ENCODE data around the gene CFB.
A peak's percentile ranks its signal among the peaks of the same experiment; 100 is the strongest.

The CFB gene

DNA sequence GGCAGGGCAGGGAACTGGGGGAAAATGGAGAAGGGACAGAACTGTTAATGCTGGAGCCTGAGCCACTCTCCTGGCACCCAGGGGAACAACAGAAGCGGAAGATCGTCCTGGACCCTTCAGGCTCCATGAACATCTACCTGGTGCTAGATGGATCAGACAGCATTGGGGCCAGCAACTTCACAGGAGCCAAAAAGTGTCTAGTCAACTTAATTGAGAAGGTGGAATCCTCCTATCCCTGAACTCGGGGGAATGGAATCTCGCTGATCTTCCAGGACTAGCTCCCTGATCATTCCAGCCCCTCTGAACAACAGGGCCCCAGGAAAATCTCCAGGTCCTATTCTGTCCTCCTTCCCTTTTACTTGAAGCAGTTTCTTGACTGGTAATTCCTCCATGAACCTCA is 2.0 kb downstream of the CFB start:
- Histone ChIP-seq H3K36me3 (peaks cover 8 to 25% (median 13%) of the 10 kb centered on the region in 3 donors), H3K27me3 (no peaks in the 10 kb centered on the region), H3K4me1 (peaks cover 0 to 27% (median 21%) of the 10 kb centered on the region in 4 donors), H3K9me3 (no peaks in the 10 kb centered on the region), H3K27ac (no peak overlapping the region), H3K4me3 (no peak overlapping the region)
- TF ChIP-seq, protein P1, sequence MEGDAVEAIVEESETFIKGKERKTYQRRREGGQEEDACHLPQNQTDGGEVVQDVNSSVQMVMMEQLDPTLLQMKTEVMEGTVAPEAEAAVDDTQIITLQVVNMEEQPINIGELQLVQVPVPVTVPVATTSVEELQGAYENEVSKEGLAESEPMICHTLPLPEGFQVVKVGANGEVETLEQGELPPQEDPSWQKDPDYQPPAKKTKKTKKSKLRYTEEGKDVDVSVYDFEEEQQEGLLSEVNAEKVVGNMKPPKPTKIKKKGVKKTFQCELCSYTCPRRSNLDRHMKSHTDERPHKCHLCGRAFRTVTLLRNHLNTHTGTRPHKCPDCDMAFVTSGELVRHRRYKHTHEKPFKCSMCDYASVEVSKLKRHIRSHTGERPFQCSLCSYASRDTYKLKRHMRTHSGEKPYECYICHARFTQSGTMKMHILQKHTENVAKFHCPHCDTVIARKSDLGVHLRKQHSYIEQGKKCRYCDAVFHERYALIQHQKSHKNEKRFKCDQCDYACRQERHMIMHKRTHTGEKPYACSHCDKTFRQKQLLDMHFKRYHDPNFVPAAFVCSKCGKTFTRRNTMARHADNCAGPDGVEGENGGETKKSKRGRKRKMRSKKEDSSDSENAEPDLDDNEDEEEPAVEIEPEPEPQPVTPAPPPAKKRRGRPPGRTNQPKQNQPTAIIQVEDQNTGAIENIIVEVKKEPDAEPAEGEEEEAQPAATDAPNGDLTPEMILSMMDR (IDR thresholded peaks at IDR 0.05), result no peak
- intact Hi-C loops (cut with DNase I; ENCODE audit: low total_unique reads), result no loop called here
- no peak for DNase-seq

DNA sequence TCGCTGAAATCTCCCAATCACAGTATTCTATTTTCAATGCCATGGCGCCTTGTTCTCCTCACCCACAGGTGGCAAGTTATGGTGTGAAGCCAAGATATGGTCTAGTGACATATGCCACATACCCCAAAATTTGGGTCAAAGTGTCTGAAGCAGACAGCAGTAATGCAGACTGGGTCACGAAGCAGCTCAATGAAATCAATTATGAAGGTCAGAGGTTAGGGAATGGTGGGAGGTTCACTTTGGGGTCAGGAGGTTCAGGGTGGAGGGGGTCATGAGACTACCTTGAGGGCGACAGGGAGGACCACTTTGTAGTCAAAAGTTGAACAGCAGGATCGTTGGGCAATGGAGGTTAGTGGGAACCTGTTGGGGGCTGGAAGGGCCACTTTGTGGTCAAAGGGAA is 2.4 kb downstream of the CFB start:
- no peak for DNase-seq
- H3K9me3 ChIP-seq, result no peaks in the 10 kb centered on the region
- H3K4me3 ChIP-seq, result no peak overlapping the region
- no peaks in the 10 kb centered on the region for H3K27me3 ChIP-seq
- H3K4me1 ChIP-seq, result peaks cover 0 to 27% (median 21%) of the 10 kb centered on the region in 4 donors
- H3K36me3 ChIP-seq, result peaks cover 12 to 29% (median 17%) of the 10 kb centered on the region in 3 donors
- TF ChIP-seq, protein P1 (IDR thresholded peaks at IDR 0.05), result no peak
- intact Hi-C loops (cut with DNase I; ENCODE audit: low total_unique reads), result no loop called here
- H3K27ac ChIP-seq, result no peak overlapping the region

DNA sequence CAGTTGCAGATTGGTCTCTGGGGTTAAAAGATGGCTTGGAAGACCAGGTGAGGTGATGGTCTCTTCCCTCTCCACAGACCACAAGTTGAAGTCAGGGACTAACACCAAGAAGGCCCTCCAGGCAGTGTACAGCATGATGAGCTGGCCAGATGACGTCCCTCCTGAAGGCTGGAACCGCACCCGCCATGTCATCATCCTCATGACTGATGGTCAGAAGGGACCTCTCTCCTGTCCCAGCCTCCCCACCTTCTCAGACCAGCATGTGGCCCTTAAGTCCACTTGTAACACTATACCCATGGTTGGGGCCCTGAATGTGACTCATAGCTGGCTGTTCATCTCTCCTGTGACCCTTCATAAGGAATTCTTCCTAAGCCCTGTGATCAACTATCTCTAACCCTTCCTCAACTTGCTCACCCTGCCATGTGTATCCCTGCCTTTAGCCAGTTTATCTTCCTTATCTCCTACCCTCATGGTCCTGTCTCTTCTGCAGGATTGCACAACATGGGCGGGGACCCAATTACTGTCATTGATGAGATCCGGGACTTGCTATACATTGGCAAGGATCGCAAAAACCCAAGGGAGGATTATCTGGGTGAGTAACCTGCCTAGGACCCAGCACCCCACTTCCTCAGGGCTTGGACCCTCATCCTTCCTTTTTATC is 3.0 kb downstream of the CFB start:
- TF ChIP-seq, protein P1 (IDR thresholded peaks at IDR 0.05), result no peak
- Histone ChIP-seq H3K4me3 (no peak overlapping the region), H3K27ac (no peak overlapping the region), H3K4me1 (peaks cover 0 to 27% (median 21%) of the 10 kb centered on the region in 4 donors), H3K27me3 (no peaks in the 10 kb centered on the region), H3K36me3 (peaks cover 18 to 35% (median 23%) of the 10 kb centered on the region in 3 donors), H3K9me3 (no peaks in the 10 kb centered on the region)
- DNase-seq, result no peak
- intact Hi-C loops (cut with DNase I; ENCODE audit: low total_unique reads), result no loop called here

DNA sequence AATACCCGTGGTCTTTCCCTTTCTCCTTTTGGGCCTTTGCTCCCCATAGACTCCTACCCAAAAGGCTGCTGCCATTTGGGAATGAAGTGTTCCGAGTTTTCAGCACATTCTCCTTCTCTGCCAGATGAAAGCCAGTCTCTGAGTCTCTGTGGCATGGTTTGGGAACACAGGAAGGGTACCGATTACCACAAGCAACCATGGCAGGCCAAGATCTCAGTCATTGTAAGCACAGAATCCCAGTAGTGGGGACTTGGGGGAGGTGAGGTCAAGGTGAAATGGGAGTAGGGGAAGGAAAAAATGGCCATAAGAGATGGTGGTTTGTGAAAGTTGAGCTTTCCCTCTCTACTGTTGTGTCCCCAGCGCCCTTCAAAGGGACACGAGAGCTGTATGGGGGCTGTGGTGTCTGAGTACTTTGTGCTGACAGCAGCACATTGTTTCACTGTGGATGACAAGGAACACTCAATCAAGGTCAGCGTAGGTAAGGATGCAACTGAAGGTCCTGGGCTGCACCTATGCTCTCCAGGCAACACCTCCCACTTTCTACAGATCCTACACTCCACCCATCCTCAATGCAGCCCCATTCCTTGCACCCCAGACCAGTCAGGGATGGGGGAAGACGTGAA is 4.1 kb downstream of the CFB start:
- intact Hi-C loops (cut with DNase I; ENCODE audit: low total_unique reads), result loop anchor here (5.0 kb wide), 1 partner anchor 43 kb away; no protein-coding TSS in a partner anchor
- Histone ChIP-seq H3K36me3 (peaks cover 30 to 47% (median 35%) of the 10 kb centered on the region in 3 donors), H3K4me1 (peaks cover 0 to 22% (median 18%) of the 10 kb centered on the region in 4 donors)

DNA sequence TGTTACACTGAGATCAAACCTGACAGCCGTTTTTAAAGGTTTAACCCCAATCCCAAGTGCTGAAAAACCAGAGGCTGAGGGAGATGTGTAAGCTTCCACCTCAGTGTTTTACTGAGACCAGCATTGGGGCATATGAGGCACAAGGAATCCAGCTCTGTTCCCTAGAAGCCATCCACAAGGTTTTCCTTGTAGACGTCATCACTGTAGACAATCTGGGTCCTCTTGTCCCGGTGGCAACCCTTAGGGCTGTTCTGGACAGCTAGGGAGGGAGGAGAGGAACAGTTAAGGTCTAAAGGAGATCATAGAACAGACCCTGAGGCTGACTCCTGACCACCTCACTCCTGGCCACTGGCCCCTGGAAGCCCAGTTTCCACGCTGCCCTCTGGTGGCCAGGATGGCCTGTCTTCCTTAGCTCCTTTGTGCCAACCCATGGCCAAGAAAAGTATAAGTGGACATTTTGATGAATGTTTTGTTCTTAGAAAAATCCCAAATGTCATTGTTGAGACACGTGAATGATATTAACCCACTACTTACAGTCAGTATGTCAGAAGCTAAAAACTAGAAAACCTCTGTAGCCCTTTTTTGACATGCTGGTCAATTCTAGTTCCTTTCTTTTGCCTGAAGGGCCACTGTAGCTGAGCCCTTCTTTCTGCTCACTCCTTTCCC is 6.4 kb downstream of the CFB start:
- TF ChIP-seq, protein P1 (IDR thresholded peaks at IDR 0.05), result peak; percentile 66 to 68
- Histone ChIP-seq H3K9me3 (no peaks in the 10 kb centered on the region), H3K4me1 (peaks cover 0 to 4% (median under 1%) of the 10 kb centered on the region in 4 donors), H3K27ac (peak overlapping the region in 1 of 2 donors; percentile 51), H3K36me3 (peaks cover 50 to 69% (median 55%) of the 10 kb centered on the region in 3 donors), H3K27me3 (no peaks in the 10 kb centered on the region), H3K4me3 (no peak overlapping the region)
- peak in 1 of 2 donors; percentile 45 for DNase-seq
- intact Hi-C loops (cut with DNase I; ENCODE audit: low total_unique reads), result loop anchor here (5.0 kb wide), 1 partner anchor 45 kb away; no protein-coding TSS in a partner anchor

More for the DNA sequence above, 4.1 kb downstream of the CFB start:
- H3K27me3 ChIP-seq, result no peaks in the 10 kb centered on the region
- no peak overlapping the region for H3K4me3 ChIP-seq
- no peaks in the 10 kb centered on the region for H3K9me3 ChIP-seq
- no peak for DNase-seq
- H3K27ac ChIP-seq, result no peak overlapping the region
- TF ChIP-seq, protein P1 (IDR thresholded peaks at IDR 0.05), result no peak

Measured in tibial artery (tissue), 4 donors.